Keratinocyte (primary cell): ENCODE data around the gene SRXN1. TPM values are rescaled to one million over a fixed set of nuclear protein-coding genes. Genes with fewer than 3 reads are reported as not detected.

ENCODE experiments used
- DNase-seq: peaks from one replicate; pipeline ENCODE4 v3.0.0-alpha.2; 2011; ENCODE audit warnings: low read depth, missing footprints, low spot score
- FAIRE-seq: peaks from 2 replicates; lab custom pipeline; 2011; peaks lifted over from hg19 to GRCh38; lab: Jason Lieb, UNC
- H2AFZ ChIP-seq: 2 replicates; pipeline ENCODE4 v1.6.0; 2012; ENCODE audit warnings: low read length, control low read depth, inconsistent platforms; ENCODE audit not compliant: control insufficient read depth
- H3K27ac ChIP-seq: 2 replicates; pipeline ENCODE4 v1.5.1; 2011; ENCODE audit warnings: low read length; ENCODE audit not compliant: control insufficient read depth, insufficient read depth
- H3K27me3 ChIP-seq: 3 replicates; pipeline ENCODE4 v1.6.0; 2011; ENCODE audit warnings: low read length; ENCODE audit not compliant: control insufficient read depth, insufficient read depth; ENCODE audit errors: extremely low read depth
- H3K36me3 ChIP-seq, 2 experiments: 2 replicates in 1 of 2; 3 replicates in 1 of 2; pipeline ENCODE4 v1.5.1; 2011; ENCODE audit warnings: low read length in 2 of 2, mild to moderate bottlenecking in 1 of 2; ENCODE audit not compliant: control insufficient read depth in 2 of 2, insufficient read depth in 2 of 2; ENCODE audit errors: extremely low read depth in 1 of 2
- H3K4me1 ChIP-seq: 3 replicates; pipeline ENCODE4 v1.5.1; 2011; ENCODE audit warnings: low read length; ENCODE audit not compliant: control insufficient read depth, insufficient read depth; ENCODE audit errors: extremely low read depth
- H3K4me2 ChIP-seq: 3 replicates; pipeline ENCODE4 v1.6.0; 2011; ENCODE audit warnings: low read depth, low read length; ENCODE audit not compliant: control insufficient read depth, insufficient read depth; ENCODE audit errors: extremely low read depth
- H3K4me3 ChIP-seq, 3 experiments: fragments of 200-600 bp in 1 of 3; sonication (generic) in 1 of 3; 2 replicates in 2 of 3; 3 replicates in 1 of 3; pipeline ENCODE4 v1.5.1; 2011 to 2016; ENCODE audit warnings: low read length in 3 of 3, mild to moderate bottlenecking in 3 of 3, control low read depth in 2 of 3, inconsistent platforms in 1 of 3, low read depth in 1 of 3, mixed read lengths in 1 of 3, mixed run types in 1 of 3, moderate library complexity in 1 of 3; ENCODE audit not compliant: control insufficient read depth in 2 of 3, insufficient read depth in 2 of 3; ENCODE audit errors: extremely low read depth in 1 of 3
- H3K79me2 ChIP-seq: 2 replicates; pipeline ENCODE4 v1.6.0; 2012; ENCODE audit warnings: low read length; ENCODE audit not compliant: control insufficient read depth, insufficient read depth
- H3K9ac ChIP-seq: 3 replicates; pipeline ENCODE4 v1.6.0; 2011; ENCODE audit warnings: low read length; ENCODE audit not compliant: control insufficient read depth, insufficient read depth; ENCODE audit errors: extremely low read depth
- H3K9me1 ChIP-seq: 3 replicates; pipeline ENCODE4 v1.6.0; 2011; ENCODE audit warnings: low read length; ENCODE audit not compliant: control insufficient read depth, insufficient read depth; ENCODE audit errors: extremely low read depth
- H3K9me3 ChIP-seq: 2 replicates; pipeline ENCODE4 v1.5.1; 2012; ENCODE audit warnings: low read depth, low read length; ENCODE audit not compliant: control insufficient read depth
- H4K20me1 ChIP-seq: 3 replicates; pipeline ENCODE4 v1.6.0; 2011; ENCODE audit warnings: low read length; ENCODE audit not compliant: control insufficient read depth, insufficient read depth; ENCODE audit errors: extremely low read depth
- CTCF ChIP-seq, 3 experiments: IDR thresholded peaks in 1 of 3; conservative IDR thresholded peaks in 1 of 3; optimal IDR thresholded peaks in 1 of 3; 2 replicates in 2 of 3; 3 replicates in 1 of 3; pipeline versions ENCODE3 to v1.5.1; 2011; ENCODE audit warnings: low read length in 3 of 3, mild to moderate bottlenecking in 3 of 3, moderate library complexity in 2 of 3, control low read depth in 1 of 3, inconsistent platforms in 1 of 3; ENCODE audit not compliant: insufficient read depth in 2 of 3; ENCODE audit errors: extremely low read depth in 1 of 3
- EZH2 ChIP-seq: IDR thresholded peaks from one replicate; pipeline ENCODE4 v1.6.1; 2012; ENCODE audit warnings: inconsistent platforms, mild to moderate bottlenecking, low read length, moderate library complexity
- dilution Hi-C: fragments of 300-500 bp; cut with MboI; formaldehyde crosslinking; loops from one replicate; pipeline ENCODE4 v1.7.0; 2020; ENCODE audit warnings: low sequenced_read_pairs; ENCODE audit not compliant: extremely low pct_ligation_motif_present
- polyA plus RNA-seq, 5 experiments: library from polyadenylated mRNA; depleted of rRNA in 3 of 5; stranded (reverse) in 3 of 5; stranded (forward) in 1 of 5; unstranded in 1 of 5; fragments of >200 nt; gene quantifications; 1 replicate in 1 of 5; 2 replicates in 3 of 5; 3 replicates in 1 of 5; pipeline versions ENCODE4 v1.2.1 to v1.2.3, GENCODE V29; 2011 to 2012; ENCODE audit warnings: missing spikeins in 2 of 5, low read depth in 1 of 5, low replicate concordance in 1 of 5

SRXN1 gene
- polyA plus RNA-seq, 1 donor (not counting 4 experiments of a cell fraction or from before 2014, with no cell fraction given) = 51.7 TPM

GRCh38 chr20:669573-669972, 16.6 kb upstream of the SRXN1 start:
- H3K27me3 ChIP-seq = peaks cover 67% of the 10 kb centered on the region
- H3K36me3 ChIP-seq = no peaks in the 10 kb centered on the region
- H4K20me1 ChIP-seq = peaks cover 2% of the 10 kb centered on the region

GRCh38 chr20:668638-669037, 15.6 kb upstream of the SRXN1 start:
- FAIRE-seq = no peak
- Histone ChIP-seq H3K9ac (no peak overlapping the region), H2AFZ (no peak overlapping the region), H3K36me3 (no peaks in the 10 kb centered on the region), H3K4me1 (no peaks in the 10 kb centered on the region), H3K9me1 (no peaks in the 10 kb centered on the region), H3K27me3 (peaks cover 66% of the 10 kb centered on the region), H3K4me3 (no peak overlapping the region), H3K27ac (no peak overlapping the region), H3K9me3 (no peaks in the 10 kb centered on the region), H4K20me1 (peaks cover 2% of the 10 kb centered on the region), H3K79me2 (no peaks in the 10 kb centered on the region), H3K4me2 (no peak overlapping the region)
- no peak for TF ChIP-seq CTCF (optimal IDR thresholded peaks at IDR 0.05 in 1 of 3, IDR thresholded peaks at IDR 0.05 in 1 of 3, conservative IDR thresholded peaks at IDR 0.05 in 1 of 3; ENCODE audit: extremely low read depth in 1 of 3, insufficient read depth in 2 of 3, low read length in 3 of 3)
- no peak for TF ChIP-seq EZH2
- no peak for DNase-seq
- dilution Hi-C loops = no loop called here

More at GRCh38 chr20:669573-669972, 16.6 kb upstream of the SRXN1 start:
- H3K9me1 ChIP-seq = no peaks in the 10 kb centered on the region
- no peak overlapping the region for H3K4me2 ChIP-seq
- dilution Hi-C loops = no loop called here
- H3K9me3 ChIP-seq = no peaks in the 10 kb centered on the region
- no peak overlapping the region for H3K4me3 ChIP-seq
- no peak overlapping the region for H3K9ac ChIP-seq
- DNase-seq (no peak), FAIRE-seq (no peak)
- no peaks in the 10 kb centered on the region for H3K4me1 ChIP-seq
- TF ChIP-seq CTCF (optimal IDR thresholded peaks at IDR 0.05 in 1 of 3, IDR thresholded peaks at IDR 0.05 in 1 of 3, conservative IDR thresholded peaks at IDR 0.05 in 1 of 3; ENCODE audit: extremely low read depth in 1 of 3, insufficient read depth in 2 of 3, low read length in 3 of 3) = no peak
- TF ChIP-seq EZH2 = no peak
- no peaks in the 10 kb centered on the region for H3K79me2 ChIP-seq
- H2AFZ ChIP-seq = no peak overlapping the region
- no peak overlapping the region for H3K27ac ChIP-seq
